GM18499 (cell line): ENCODE results near the gene DELE1.
"Not testable (repeated sequence)": the region's sequence is repeated elsewhere in the genome, so short reads cannot be mapped to it uniquely, and the experiment has no call there.

Source experiments
- ATAC-seq: cut with Tn5 transposase; IDR thresholded peaks from one replicate; pipeline ENCODE4 v1.9.1; 2021; ENCODE audit warnings: moderate number of reproducible peaks; ENCODE audit not compliant: insufficient read depth, unreplicated experiment

Gene DELE1

GRCh38 chr5:141883892-141884318 is 39.8 kb upstream of the DELE1 start:
- no peak for ATAC-seq

- ATAC-seq: no peak
These were observed 34.3 kb upstream of the DELE1 start for GRCh38 chr5:141889282-141889871.

- not testable (repeated sequence) for ATAC-seq
These were observed 33.2 kb upstream of the DELE1 start for GRCh38 chr5:141890429-141890828.

GRCh38 chr5:141897425-141897824 is 26.2 kb upstream of the DELE1 start:
- ATAC-seq: no peak

- no peak for ATAC-seq
These were observed 25.1 kb upstream of the DELE1 start for GRCh38 chr5:141898448-141899049.

GRCh38 chr5:141902015-141902814 is 21.5 kb upstream of the DELE1 start:
- ATAC-seq: no peak

GRCh38 chr5:141903261-141903660 is 20.4 kb upstream of the DELE1 start:
- ATAC-seq: no peak

- ATAC-seq: no peak
These were observed 19.1 kb upstream of the DELE1 start for GRCh38 chr5:141904551-141904950.

- ATAC-seq: no peak
These were observed 17.2 kb upstream of the DELE1 start for GRCh38 chr5:141906517-141906916.

GRCh38 chr5:141906972-141907371 is 16.7 kb upstream of the DELE1 start:
- no peak for ATAC-seq

GRCh38 chr5:141908796-141909195 is 14.9 kb upstream of the DELE1 start:
- ATAC-seq: no peak

- ATAC-seq: no peak
These were observed 14.5 kb upstream of the DELE1 start for GRCh38 chr5:141909212-141909611.

- no peak for ATAC-seq
These were observed 13.4 kb upstream of the DELE1 start for GRCh38 chr5:141910271-141910673.

GRCh38 chr5:141913560-141914198 is 10.0 kb upstream of the DELE1 start:
- no peak for ATAC-seq

- ATAC-seq: no peak
These were observed 9.4 kb upstream of the DELE1 start for GRCh38 chr5:141914199-141914743.

GRCh38 chr5:141914797-141915196 is 8.9 kb upstream of the DELE1 start:
- ATAC-seq: no peak

GRCh38 chr5:141915881-141916336 is 7.8 kb upstream of the DELE1 start:
- no peak for ATAC-seq

- no peak for ATAC-seq
These were observed 7.1 kb upstream of the DELE1 start for GRCh38 chr5:141916522-141916921.

- ATAC-seq: no peak
These were observed 5.9 kb upstream of the DELE1 start for GRCh38 chr5:141917760-141918159.

- no peak for ATAC-seq
These were observed 4.2 kb upstream of the DELE1 start for GRCh38 chr5:141919218-141920119.
